GM12878 (cell line): ENCODE results near the gene TXNRD1.

Experiments
- CTCF ChIP-seq, 3 experiments: IDR thresholded peaks in 2 of 3; conservative IDR thresholded peaks in 1 of 3; 2 replicates each; pipeline ENCODE4 v1.5.1; 2011; ENCODE audit warnings: low read depth in 3 of 3, low read length in 3 of 3, mild to moderate bottlenecking in 3 of 3, control low read depth in 2 of 3, moderate library complexity in 2 of 3, inconsistent platforms in 1 of 3, mixed read lengths in 1 of 3; ENCODE audit not compliant: control insufficient read depth in 2 of 3, insufficient read depth in 1 of 3; ENCODE audit errors: extremely low read depth in 1 of 3
- EP300 ChIP-seq, 2 experiments: fragments of 150-350 bp in 1 of 2; IDR thresholded peaks; 2 replicates each; pipeline ENCODE4 v1.6.1; 2011 to 2012; ENCODE audit warnings: low read depth in 2 of 2, low read length in 2 of 2, borderline replicate concordance in 1 of 2, improper control_type of control experiment in 1 of 2, inconsistent platforms in 1 of 2; ENCODE audit not compliant: control insufficient read depth in 1 of 2
- MAX ChIP-seq: IDR thresholded peaks from 2 replicates; pipeline ENCODE4 v1.6.1; 2012; ENCODE audit warnings: low read depth, low read length, improper control_type of control experiment
- POLR2A ChIP-seq: IDR thresholded peaks from 2 replicates; pipeline ENCODE4 v1.6.1; 2011; ENCODE audit warnings: low read depth, mild to moderate bottlenecking, low read length
- RFX5 ChIP-seq: IDR thresholded peaks from 2 replicates; pipeline ENCODE4 v1.6.1; 2011; ENCODE audit warnings: low read depth, low read length, improper control_type of control experiment
- SRF ChIP-seq, 2 experiments: IDR thresholded peaks; 2 replicates each; pipeline ENCODE4 v1.6.1; 2011; ENCODE audit warnings: low read depth in 2 of 2, low read length in 2 of 2, mild to moderate bottlenecking in 1 of 2, moderate library complexity in 1 of 2
- YY1 ChIP-seq: IDR thresholded peaks from 2 replicates; pipeline ENCODE4 v1.6.1; 2011; ENCODE audit warnings: low read depth, mild to moderate bottlenecking, low read length

- TF ChIP-seq MAX (no peak), CTCF (IDR thresholded peaks at IDR 0.05 in 2 of 3, conservative IDR thresholded peaks at IDR 0.05 in 1 of 3; ENCODE audit: control insufficient read depth in 2 of 3, extremely low read depth in 1 of 3, insufficient read depth in 1 of 3, low read depth in 3 of 3, low read length in 3 of 3) (no peak), POLR2A (no peak), EP300 (IDR thresholded peaks at IDR 0.05; ENCODE audit: borderline replicate concordance in 1 of 2, control insufficient read depth in 1 of 2, low read depth in 2 of 2, low read length in 2 of 2) (no peak), SRF (IDR thresholded peaks at IDR 0.05; ENCODE audit: low read depth in 2 of 2, low read length in 2 of 2) (no peak), YY1 (no peak), RFX5 (no peak)
Measured at GRCh38 chr12:104180374-104180773, 35.2 kb upstream of the TXNRD1 start.
